Measurements from ENCODE around the gene IQCC.

IQCC gene

DNA sequence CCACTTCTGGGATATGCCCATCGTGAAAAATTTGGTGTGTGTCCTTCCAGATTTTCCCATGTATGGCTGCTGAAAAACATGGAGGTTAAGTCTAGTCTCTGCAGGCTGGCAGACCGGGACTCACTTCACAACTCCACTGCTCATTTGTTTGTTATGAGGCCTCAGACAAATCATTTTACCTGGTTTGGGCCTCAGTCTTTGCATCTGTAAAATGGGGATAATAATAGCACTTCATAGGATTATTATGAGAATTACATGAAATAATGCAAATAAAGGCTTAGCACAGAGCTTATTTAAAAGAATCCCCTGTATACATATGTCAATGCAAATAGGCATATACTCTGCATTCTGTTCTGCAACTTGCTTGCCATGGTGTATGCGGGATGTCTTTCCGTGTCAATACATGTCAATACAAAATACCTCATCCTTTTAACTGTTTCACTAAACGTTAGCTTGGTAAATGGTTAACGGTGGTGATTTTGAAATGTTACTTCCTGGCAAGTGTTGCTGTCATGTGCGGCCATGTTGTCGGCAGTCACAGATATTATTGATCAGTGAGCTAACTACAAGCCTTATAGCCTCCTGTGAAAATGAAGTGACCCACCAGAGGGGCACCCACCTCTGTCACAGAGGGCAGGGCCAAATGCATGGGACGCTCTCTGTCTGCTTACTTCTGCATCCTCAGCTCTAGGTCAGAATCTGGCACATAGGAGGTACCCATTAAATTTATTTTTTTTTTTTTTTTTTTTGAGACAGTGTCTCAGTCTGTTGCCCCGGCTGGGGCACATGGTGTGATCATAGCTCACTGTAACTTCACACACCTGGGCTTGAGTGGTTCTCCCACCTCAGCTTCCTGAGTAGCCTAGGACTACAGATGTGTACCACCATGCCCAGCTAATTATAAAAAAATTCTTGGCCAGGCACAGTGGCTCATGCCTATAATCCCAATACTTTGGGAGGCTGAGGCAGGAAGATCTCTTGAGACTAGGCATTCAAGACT, 49.9 kb downstream of the IQCC start:
- DNase-seq (ENCODE audit: extremely low read depth in 1 of 2, low read depth in 1 of 2) = no peak

DNA sequence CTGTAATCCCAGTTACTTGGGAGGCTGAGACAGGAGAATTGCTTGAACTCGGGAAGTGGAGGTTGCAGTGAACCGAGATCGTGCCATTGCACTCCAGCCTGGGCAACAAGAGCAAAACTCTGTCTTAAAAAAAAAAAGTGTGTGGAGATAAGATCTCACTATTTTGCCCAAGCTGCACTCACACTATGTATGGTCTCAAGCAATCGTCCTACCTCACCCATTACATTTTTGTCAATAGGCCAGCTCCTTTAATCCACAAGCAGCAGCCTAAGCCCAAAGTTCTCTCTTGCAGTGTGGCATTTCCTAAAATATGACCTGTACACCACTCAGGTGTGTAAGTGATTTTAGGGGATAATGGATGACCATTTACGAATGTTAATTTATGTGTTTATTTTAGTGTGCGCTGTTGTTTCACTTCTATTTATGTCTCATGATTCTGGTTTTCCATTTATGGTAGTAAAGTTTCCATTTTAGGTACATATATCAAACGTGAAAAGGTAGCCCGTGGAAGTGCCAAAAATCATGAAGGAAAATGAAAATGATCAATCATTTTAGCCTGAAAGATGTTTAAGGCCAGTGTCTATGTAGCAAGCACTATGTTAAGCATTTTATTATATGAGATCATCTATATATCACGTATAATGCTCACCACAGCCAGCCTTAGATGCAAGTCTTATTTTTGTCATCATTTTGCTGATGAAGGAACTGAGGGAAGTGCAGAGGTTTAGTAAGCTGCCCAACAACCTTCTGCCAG, 51.2 kb downstream of the IQCC start:
- DNase-seq (ENCODE audit: extremely low read depth in 1 of 2, low read depth in 1 of 2) = no peak

- DNase-seq (ENCODE audit: extremely low read depth in 1 of 2, low read depth in 1 of 2) = no peak
Measured at GRCh38 chr1:32257227-32257508, 51.7 kb downstream of the IQCC start.

All from stimulated activated CD8-positive, alpha-beta memory T cell treated with anti-CD3 and anti-CD28 coated beads, Interleukin-7, amount 100 ng/mL, for 48 hours (primary cell).